ENCODE data around the gene FKBP4. TPM values are rescaled to one million over a fixed set of nuclear protein-coding genes. Genes with fewer than 3 reads are reported as not detected.

FKBP4 gene
- 69.2 and 92.4 TPM in 2 replicates for total RNA-seq

DNA sequence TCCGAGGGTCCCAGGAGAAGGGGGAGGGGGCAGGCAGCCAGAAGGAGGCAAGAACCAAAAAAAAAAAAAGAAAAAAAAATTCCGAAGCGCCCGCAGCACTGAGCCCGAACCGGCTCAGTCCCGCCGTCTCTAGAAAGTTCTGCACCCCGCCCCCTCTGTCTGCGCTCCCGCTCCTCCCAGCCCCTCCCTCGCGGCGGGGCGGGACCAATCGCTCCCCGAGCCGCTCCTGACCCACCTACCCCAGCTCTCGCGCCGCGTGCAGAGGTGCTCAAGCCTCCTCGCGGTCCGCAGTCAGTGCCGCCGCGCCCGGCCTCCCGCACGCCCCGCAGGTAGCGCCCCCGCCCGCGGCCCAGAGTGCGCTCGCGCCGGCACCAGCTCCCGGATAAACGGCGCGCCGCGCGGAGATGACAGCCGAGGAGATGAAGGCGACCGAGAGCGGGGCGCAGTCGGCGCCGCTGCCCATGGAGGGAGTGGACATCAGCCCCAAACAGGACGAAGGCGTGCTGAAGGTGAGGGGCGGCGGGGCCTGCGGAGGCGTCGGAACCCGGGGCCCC is at the start of gene FKBP4:
FKBP4 (plus strand) TSS at position 235 of the 554 bp plus-strand sequence; CDS start at position 405, 170 bp downstream.

GRCh38 chr12:2812290-2813213 is 17.8 kb downstream of the FKBP4 start, which contains the start of gene ITFG2:
TSS of gene ITFG2 (plus strand) at chr12:2812668. CDS start at chr12:2812761, 93 bp downstream.

DNA sequence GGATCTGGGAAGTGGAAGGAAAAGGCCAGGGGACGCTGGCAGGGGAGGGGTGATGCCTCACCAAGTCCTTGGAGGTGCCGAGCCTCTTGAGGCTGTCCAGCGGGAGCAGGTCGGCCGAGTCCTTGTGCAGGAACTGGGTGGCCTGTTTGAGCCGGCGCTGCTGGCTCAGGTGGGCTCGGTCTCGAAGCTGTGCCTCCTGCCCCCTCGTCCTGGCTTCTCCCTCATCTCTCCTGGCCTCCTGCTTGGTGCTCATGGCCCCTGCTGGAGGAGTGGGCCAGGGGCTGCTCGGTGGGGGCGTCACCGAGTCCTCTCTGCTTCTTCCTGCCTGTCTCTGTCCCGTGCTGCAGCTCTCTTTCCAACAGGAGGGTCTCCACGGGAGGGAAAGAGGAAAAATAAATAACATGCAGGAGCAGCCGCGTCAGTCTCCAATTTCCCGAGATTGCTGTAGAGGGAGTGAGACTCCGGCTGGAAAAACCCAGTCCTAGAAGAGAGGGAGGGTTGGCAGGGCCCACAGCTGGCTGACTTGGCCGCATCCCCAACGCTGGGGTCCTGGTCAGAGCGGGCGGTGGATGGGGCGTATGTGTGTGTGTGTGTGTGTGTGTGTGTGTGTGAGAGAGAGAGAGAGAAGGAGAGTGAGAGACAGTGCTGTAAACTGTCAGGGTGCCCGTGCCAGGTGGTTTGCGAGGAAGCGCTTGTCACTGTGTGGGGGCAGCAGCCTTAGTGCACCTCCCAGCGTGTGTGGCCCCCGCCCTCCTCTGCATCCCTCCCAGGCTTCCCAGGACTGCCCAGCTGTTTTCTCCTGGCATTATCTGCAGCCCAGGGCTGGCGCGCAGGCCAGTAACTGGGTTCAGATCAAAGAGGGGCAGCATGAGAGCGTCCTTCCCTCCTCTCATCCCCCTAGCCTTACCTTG is 40.1 kb downstream of the FKBP4 start, which contains the start of gene NRIP2:
NRIP2 (minus strand) TSS at position 455 of the 911 bp plus-strand sequence; CDS start at position 403, 52 bp downstream.

Other genes starting within 250 kb of the FKBP4 start
- gene ITFG2, start 17.7 kb downstream of the FKBP4 start, total RNA-seq = 10.1 and 11.1 TPM in 2 replicates
- not detected in 2 replicates for gene NRIP2, start 40.1 kb downstream of the FKBP4 start, total RNA-seq
- gene TEX52, start 62.1 kb downstream of the FKBP4 start, total RNA-seq = not detected in 2 replicates
- gene FOXM1, start 82.2 kb downstream of the FKBP4 start, total RNA-seq = 5.2 and 7.9 TPM in 2 replicates
- 16.9 and 22.5 TPM in 2 replicates for gene RHNO1, start 82.3 kb downstream of the FKBP4 start, total RNA-seq
- 12.3 and 14.7 TPM in 2 replicates for gene TULP3, start 95.9 kb downstream of the FKBP4 start, total RNA-seq
- 19.8 and 22.8 TPM in 2 replicates for gene TEAD4, start 164.4 kb downstream of the FKBP4 start, total RNA-seq

Data from epithelial cell of umbilical artery (primary cell).